HepG2 (cell line): ENCODE results near the gene APBB2. TPM values are rescaled to one million over a fixed set of nuclear protein-coding genes. Genes with fewer than 3 reads are reported as not detected.

Experiments
- ATAC-seq: fragments of 200-7000 bp; cut with Tn5 transposase; 3 replicates; pipeline ENCODE4 v1.9.1; 2020; ENCODE audit warnings: mild to moderate bottlenecking, moderate library complexity
- BruUV-seq: library from RNA; stranded (reverse); fragments of 400-500 nt; replicated peaks from 2 replicates; lab custom pipeline; 2021; lab: Mats Ljungman, UMichigan
- CTCF ChIA-PET: fragments of 300-600 bp; formaldehyde crosslinking; extraction: SDS; loops from one replicate; lab custom pipeline; 2021; ENCODE audit warnings: low total read pairs, inconsistent platforms, low intra/inter-chr PET ratio; lab: Yijun Ruan, JAX
- POLR2A ChIA-PET: fragments of 350-600 bp; sonication (Branson Sonifier 250); formaldehyde crosslinking; loops from one replicate; lab custom pipeline; 2020; ENCODE audit warnings: antibody characterized with exemption, inconsistent platforms; lab: Yijun Ruan, JAX
- DNase-seq: peaks from one replicate; pipeline ENCODE4 v3.0.0-alpha.2; 2015; ENCODE audit warnings: low spot score
- FAIRE-seq: peaks from 3 replicates; lab custom pipeline; 2011; peaks lifted over from hg19 to GRCh38; lab: Jason Lieb, UNC
- H2AFZ ChIP-seq: one replicate; pipeline ENCODE4 v1.6.1; 2011; ENCODE audit warnings: low read length, inconsistent platforms
- H3K27ac ChIP-seq: fragments of 300-600 bp; 3 replicates; pipeline ENCODE4 v1.8.0; 2011; ENCODE audit warnings: mixed run types, mild to moderate bottlenecking, mixed read lengths, low read length, inconsistent platforms; ENCODE audit not compliant: insufficient read depth; ENCODE audit errors: extremely low read length
- H3K27me3 ChIP-seq, 2 experiments: fragments of 200-600 bp in 1 of 2; 2 replicates in 1 of 2; 3 replicates in 1 of 2; pipeline versions ENCODE4 v1.6.0 to v1.8.0; 2011; ENCODE audit warnings: low read length in 2 of 2, mild to moderate bottlenecking in 2 of 2, moderate library complexity in 2 of 2, inconsistent platforms in 1 of 2; ENCODE audit not compliant: insufficient read depth in 2 of 2, control insufficient read depth in 1 of 2
- H3K36me3 ChIP-seq, 2 experiments: fragments of 200-600 bp in 1 of 2; replicated peaks in 1 of 2; 2 replicates in 1 of 2; 3 replicates in 1 of 2; pipeline versions ENCODE4 v1.5.1 to v1.8.0; 2011; ENCODE audit warnings: low read length in 2 of 2, inconsistent platforms in 1 of 2; ENCODE audit not compliant: insufficient read depth in 2 of 2, control insufficient read depth in 1 of 2
- H3K4me1 ChIP-seq: 2 replicates; pipeline ENCODE4 v1.5.1; 2012; ENCODE audit warnings: low read length, inconsistent platforms; ENCODE audit not compliant: insufficient read depth
- H3K4me2 ChIP-seq: 2 replicates; pipeline ENCODE4 v1.6.0; 2011; ENCODE audit warnings: low read depth, low read length, inconsistent platforms
- H3K4me3 ChIP-seq, 3 experiments: fragments of 200-600 bp in 1 of 3; sonication (generic), shearing (Covaris generic) in 1 of 3; replicated peaks in 1 of 3; 2 replicates each; pipeline ENCODE4 v1.5.1; 2011 to 2016; ENCODE audit warnings: low read length in 3 of 3, inconsistent platforms in 2 of 3, low read depth in 2 of 3, mild to moderate bottlenecking in 2 of 3, control low read depth in 1 of 3, mixed read lengths in 1 of 3; ENCODE audit not compliant: insufficient read depth in 1 of 3
- H3K79me2 ChIP-seq: one replicate; pipeline ENCODE4 v1.6.1; 2011; ENCODE audit warnings: low read length, inconsistent platforms; ENCODE audit not compliant: insufficient read depth
- H3K9ac ChIP-seq: 2 replicates; pipeline ENCODE4 v1.6.0; 2011; ENCODE audit warnings: mild to moderate bottlenecking, low read depth, low read length, inconsistent platforms; ENCODE audit not compliant: insufficient read depth
- H3K9me3 ChIP-seq: 2 replicates; pipeline ENCODE4 v1.5.1; 2012; ENCODE audit warnings: mild to moderate bottlenecking, low read length
- H4K20me1 ChIP-seq: 2 replicates; pipeline ENCODE4 v1.6.0; 2011; ENCODE audit warnings: inconsistent platforms, mild to moderate bottlenecking, low read length, moderate library complexity; ENCODE audit not compliant: insufficient read depth
- ATF4 ChIP-seq, 2 experiments: fragments of 450-650 bp in 1 of 2; sonication (generic) in 1 of 2; formaldehyde crosslinking; IDR thresholded peaks; 2 replicates each; pipeline versions ENCODE4 v1.5.0 to v1.8.0; 2020 to 2022; ENCODE audit warnings: mild to moderate bottlenecking in 1 of 2, missing genetic modification reagents in 1 of 2
- ATF5 ChIP-seq: sonication (generic); formaldehyde crosslinking; IDR thresholded peaks from 2 replicates; pipeline ENCODE4 v1.4.0; 2020; ENCODE audit warnings: mild to moderate bottlenecking, low read depth, missing genetic modification reagents
- CEBPB ChIP-seq: IDR thresholded peaks from 2 replicates; pipeline ENCODE4 v1.6.1; 2011; ENCODE audit warnings: low read depth, low read length, improper control_type of control experiment, borderline replicate concordance
- ERF ChIP-seq: IDR thresholded peaks from 2 replicates; pipeline ENCODE4 v1.6.1; 2018; ENCODE audit warnings: missing biosample characterization, missing genetic modification reagents
- FOSL2 ChIP-seq: sonication (generic); formaldehyde crosslinking; IDR thresholded peaks from 2 replicates; pipeline ENCODE4 v1.4.0; 2020; ENCODE audit warnings: missing genetic modification reagents
- GTF3A ChIP-seq: sonication (generic); formaldehyde crosslinking; conservative IDR thresholded peaks from 2 replicates; pipeline ENCODE4 v1.4.0; 2020; ENCODE audit warnings: mild to moderate bottlenecking, missing genetic modification reagents
- HNF4A ChIP-seq: sonication (generic); formaldehyde crosslinking; IDR thresholded peaks from 2 replicates; pipeline ENCODE4 v1.4.0; 2020; ENCODE audit warnings: missing genetic modification reagents
- HOXA5 ChIP-seq: sonication (generic); formaldehyde crosslinking; IDR thresholded peaks from 2 replicates; pipeline ENCODE4 v1.4.0; 2020; ENCODE audit warnings: missing genetic modification reagents
- JUND ChIP-seq: sonication (generic); formaldehyde crosslinking; IDR thresholded peaks from 2 replicates; pipeline ENCODE4 v1.8.0; 2022; ENCODE audit warnings: mild to moderate bottlenecking, missing genetic modification reagents
- NR1H2 ChIP-seq: sonication (generic); formaldehyde crosslinking; IDR thresholded peaks from 2 replicates; pipeline ENCODE4 v1.8.1; 2022; ENCODE audit warnings: low read depth, missing genetic modification reagents, borderline replicate concordance
- TBL1XR1 ChIP-seq: fragments of 150-350 bp; IDR thresholded peaks from 2 replicates; pipeline ENCODE4 v1.6.1; 2014; ENCODE audit warnings: borderline replicate concordance, low read length; ENCODE audit not compliant: partially characterized antibody
- TFAP4 ChIP-seq: sonication (generic); IDR thresholded peaks from 2 replicates; pipeline ENCODE4 v1.6.1; 2016; ENCODE audit warnings: low read depth, borderline replicate concordance
- ZNF562 ChIP-seq: sonication (generic); formaldehyde crosslinking; IDR thresholded peaks from 2 replicates; pipeline ENCODE4 v1.8.0; 2022; ENCODE audit warnings: missing genetic modification reagents, borderline replicate concordance
- ZNF652 ChIP-seq: IDR thresholded peaks from 2 replicates; pipeline ENCODE4 v1.6.1; 2016; ENCODE audit warnings: low read depth, borderline replicate concordance
- WGBS: methylation state at CpG from one replicate; pipeline ENCODE4 v1.1.6; 2017; ENCODE audit warnings: low lambda C conversion rate; 5-methylcytosine and 5-hydroxymethylcytosine counted together
- in situ Hi-C: cut with HindIII; loops from 2 replicates; pipeline ENCODE4 v1.10.0; 2017; ENCODE audit warnings: low pct_unique_long_range_greater_than_20kb; ENCODE audit not compliant: extremely low pct_ligation_motif_present
- intact Hi-C: fragments of 100-400 bp; cut with micrococcal nuclease; formaldehyde crosslinking; loops from one replicate; pipeline ENCODE4 v1.10.0; 2022; ENCODE audit not compliant: unreplicated experiment
- polyA plus RNA-seq, 8 experiments: library from polyadenylated mRNA; depleted of rRNA in 3 of 8; stranded (reverse) in 7 of 8; unstranded in 1 of 8; fragments of >200 nt; fragmentation: Illumina TruSeq in 4 of 8; extraction: Trizol in 4 of 8; gene quantifications; 2 replicates each; pipeline versions ENCODE4 v1.2.1 to v1.2.3, GENCODE V29; 2011 to 2016; ENCODE audit warnings: low read depth in 4 of 8, missing spikeins in 1 of 8, mixed read lengths in 1 of 8; ENCODE audit not compliant: insufficient read depth in 1 of 8
- total RNA-seq, 5 experiments: library from RNA; depleted of rRNA; stranded (reverse); fragments of >200 nt; fragmentation: Illumina TruSeq; extraction: Trizol; gene quantifications; 2 replicates each; pipeline ENCODE4 v1.2.3, GENCODE V29; 2016; ENCODE audit warnings: low read depth in 1 of 5

Gene APBB2
- total and polyA plus RNA-seq, 2 of the 13 experiments (the other 11 are each of a cell fraction or from before 2014, with no cell fraction given): 11.7 to 17.0 TPM

- no TSS peak for BruUV-seq
- FAIRE-seq: no peak
- intact Hi-C loops: no loop called here
- Histone ChIP-seq H2AFZ (no peak overlapping the region), H3K27me3 (no peaks in the 10 kb centered on the region)
- no peak for DNase-seq
- TF ChIP-seq NR1H2: no peak
- TF ChIP-seq ZNF652 (CRISPR knock-in tag): no peak
- TF ChIP-seq CEBPB: peak; percentile 22; the same call in 1 of the 2 replicates
- no peak for TF ChIP-seq ZNF562
- no peak for TF ChIP-seq ATF5 (CRISPR knock-in tag)
- TF ChIP-seq GTF3A (CRISPR knock-in tag): no peak
- peak in 1 of 2 experiments; percentile 53; a peak in 2 of 4 replicates for TF ChIP-seq ATF4 (CRISPR knock-in tag; IDR thresholded peaks at IDR 0.05)
- no peak for TF ChIP-seq TFAP4
- no peak for TF ChIP-seq ERF (CRISPR knock-in tag)
- no peak for TF ChIP-seq JUND
- TF ChIP-seq HNF4A (CRISPR knock-in tag): no peak
- no peak for TF ChIP-seq TBL1XR1
- TF ChIP-seq HOXA5 (CRISPR knock-in tag): no peak
- TF ChIP-seq FOSL2 (CRISPR knock-in tag): no peak
- TF ChIP-seq, all 625 proteins: peak for 2
- Histone ChIP-seq H3K4me1 (peaks cover 7% of the 10 kb centered on the region), H3K36me3 (peaks cover 7 to 8% of the 10 kb centered on the region in 2 experiments), H3K9me3 (no peaks in the 10 kb centered on the region), H3K9ac (no peak overlapping the region), H3K27ac (no peak overlapping the region), H3K4me2 (no peak overlapping the region), H4K20me1 (no peaks in the 10 kb centered on the region), H3K79me2 (no peaks in the 10 kb centered on the region), H3K4me3 (no peak overlapping the region)
- in situ Hi-C loops: no loop called here
- ChIA-PET POLR2A (no interaction called here), CTCF (no interaction called here)
- no peak for ATAC-seq
- WGBS: 93% methylated on average over 3 of the region's 3 CpGs
Measured at GRCh38 chr4:41009411-41009810, 204.9 kb downstream of the APBB2 start.
